ENCODE data around the gene ZFYVE27.

Gene ZFYVE27

GRCh38 chr10:97765201-97765600, 28.3 kb downstream of the ZFYVE27 start:
- peaks cover 0 to 22% of the 10 kb centered on the region in 2 experiments; a peak in 1 of 3 replicates for H3K36me3 ChIP-seq (ENCODE audit: control insufficient read depth in 2 of 2, insufficient read depth in 1 of 2, low read length in 2 of 2)
- TF ChIP-seq ZNF366 (tag by site-specific recombination; conservative IDR thresholded peaks at IDR 0.05) = no peak
- TF ChIP-seq ZNF530 (tag by site-specific recombination; IDR thresholded peaks at IDR 0.05; ENCODE audit: low read depth) = no peak
- TF ChIP-seq GFI1B (tag by site-specific recombination; IDR thresholded peaks at IDR 0.05) = no peak
- no peak for TF ChIP-seq ZNF266 (tag by site-specific recombination; IDR thresholded peaks at IDR 0.05; ENCODE audit: low read depth)
- no peak for TF ChIP-seq ZNF121 (tag by site-specific recombination; IDR thresholded peaks at IDR 0.05)
- TF ChIP-seq ZNF311 (tag by site-specific recombination; IDR thresholded peaks at IDR 0.05; ENCODE audit: borderline replicate concordance) = no peak
- no peak for TF ChIP-seq BCL11A (tag by site-specific recombination; IDR thresholded peaks at IDR 0.05; ENCODE audit: low read depth)
- TF ChIP-seq ZNF670 (tag by site-specific recombination; IDR thresholded peaks at IDR 0.05; ENCODE audit: low read depth) = no peak
- TF ChIP-seq WT1 (tag by site-specific recombination; IDR thresholded peaks at IDR 0.05) = no peak
- TF ChIP-seq ZNF488 (tag by site-specific recombination; IDR thresholded peaks at IDR 0.05) = no peak
- TF ChIP-seq ZNF514 (tag by site-specific recombination; IDR thresholded peaks at IDR 0.05) = no peak
- TF ChIP-seq ZNF221 (tag by site-specific recombination; IDR thresholded peaks at IDR 0.05; ENCODE audit: borderline replicate concordance) = no peak
- CTCF ChIA-PET = interaction anchor here (0.6 to 3.0 kb wide), 3 partner anchors 27 to 104 kb away, joined by 3 to 14 read pairs (median 4); no protein-coding TSS in a partner anchor
- no peak overlapping the region for H3K4me3 ChIP-seq (ENCODE audit: low read depth, low read length)
- no peaks in the 10 kb centered on the region for H3K4me1 ChIP-seq (ENCODE audit: control insufficient read depth, insufficient read depth, low read length)
- POLR2A ChIA-PET = interaction anchor here (1.1 kb wide), 1 partner anchor 104 kb away, joined by 3 read pairs; no protein-coding TSS in a partner anchor
- no peaks in the 10 kb centered on the region for H3K9me3 ChIP-seq (ENCODE audit: control insufficient read depth, insufficient read depth, low read depth, low read length)
- H3K27ac ChIP-seq (ENCODE audit: extremely low read depth, low read depth, low read length) = no peak overlapping the region

- H3K4me1 ChIP-seq (ENCODE audit: control insufficient read depth, insufficient read depth, low read length) = no peaks in the 10 kb centered on the region
- H3K36me3 ChIP-seq (ENCODE audit: control insufficient read depth in 2 of 2, insufficient read depth in 1 of 2, low read length in 2 of 2) = peaks cover 0 to 12% of the 10 kb centered on the region in 2 experiments; a peak in 1 of 3 replicates
- CTCF ChIA-PET = interaction anchor here (0.9 to 3.0 kb wide), 2 partner anchors 26 to 103 kb away, joined by 3 to 14 read pairs; no protein-coding TSS in a partner anchor
- POLR2A ChIA-PET = no interaction called here
- H3K4me3 ChIP-seq (ENCODE audit: low read depth, low read length) = no peak overlapping the region
- H3K9me3 ChIP-seq (ENCODE audit: control insufficient read depth, insufficient read depth, low read depth, low read length) = no peaks in the 10 kb centered on the region
- TF ChIP-seq ZNF449 (tag by site-specific recombination; IDR thresholded peaks at IDR 0.05) = no peak
- TF ChIP-seq ZNF114 (tag by site-specific recombination; IDR thresholded peaks at IDR 0.05) = no peak
- no peak for TF ChIP-seq ZNF707 (tag by site-specific recombination; IDR thresholded peaks at IDR 0.05)
- TF ChIP-seq CTCF (tag by site-specific recombination; IDR thresholded peaks at IDR 0.05) = no peak
- TF ChIP-seq ZNF223 (tag by site-specific recombination; IDR thresholded peaks at IDR 0.05) = no peak
- TF ChIP-seq ZNF777 (tag by site-specific recombination; IDR thresholded peaks at IDR 0.05; ENCODE audit: borderline replicate concordance) = no peak
- TF ChIP-seq ZNF121 (tag by site-specific recombination; IDR thresholded peaks at IDR 0.05) = peak; percentile 76; the same call in 1 of the 2 replicates
- no peak overlapping the region for H3K27ac ChIP-seq (ENCODE audit: extremely low read depth, low read depth, low read length)
Measured at GRCh38 chr10:97766106-97766810, 29.3 kb downstream of the ZFYVE27 start.

Data from HEK293 (cell line).